ENCODE results near the gene LRRC49.
"Not testable (repeated sequence)": the region's sequence is repeated elsewhere in the genome, so short reads cannot be mapped to it uniquely, and the experiment has no call there.

LRRC49 gene

GRCh38 chr15:70923311-70924080 is 30.9 kb downstream of the LRRC49 start:
- DNase-seq (ENCODE audit: low read depth): no peak

GRCh38 chr15:70926914-70927313 is 34.3 kb downstream of the LRRC49 start:
- not testable (repeated sequence) for DNase-seq (ENCODE audit: low read depth)

- DNase-seq (ENCODE audit: low read depth): no peak
Measured at GRCh38 chr15:70931821-70932220, 39.2 kb downstream of the LRRC49 start.

- no peak for DNase-seq (ENCODE audit: low read depth)
Measured at GRCh38 chr15:70932397-70932796, 39.8 kb downstream of the LRRC49 start.

- DNase-seq (ENCODE audit: low read depth): no peak
Measured at GRCh38 chr15:70933411-70933810, 40.8 kb downstream of the LRRC49 start.

GRCh38 chr15:70935631-70936030 is 43.0 kb downstream of the LRRC49 start:
- no peak for DNase-seq (ENCODE audit: low read depth)

- DNase-seq (ENCODE audit: low read depth): no peak
Measured at GRCh38 chr15:70936326-70936725, 43.7 kb downstream of the LRRC49 start.

- DNase-seq (ENCODE audit: low read depth): not testable (repeated sequence)
Measured at GRCh38 chr15:70943285-70943684, 50.7 kb downstream of the LRRC49 start.

GRCh38 chr15:70947351-70948335 is 55.0 kb downstream of the LRRC49 start:
- no peak for DNase-seq (ENCODE audit: low read depth)

- DNase-seq (ENCODE audit: low read depth): no peak
Measured at GRCh38 chr15:70950953-70951352, 58.3 kb downstream of the LRRC49 start.

- DNase-seq (ENCODE audit: low read depth): no peak
Measured at GRCh38 chr15:70954171-70954570, 61.5 kb downstream of the LRRC49 start.

GRCh38 chr15:70954733-70955132 is 62.1 kb downstream of the LRRC49 start:
- no peak for DNase-seq (ENCODE audit: low read depth)

GRCh38 chr15:70955151-70955550 is 62.5 kb downstream of the LRRC49 start:
- no peak for DNase-seq (ENCODE audit: low read depth)

- no peak for DNase-seq (ENCODE audit: low read depth)
Measured at GRCh38 chr15:70956201-70956995, 63.8 kb downstream of the LRRC49 start.

- no peak for DNase-seq (ENCODE audit: low read depth)
Measured at GRCh38 chr15:70962084-70962483, 69.5 kb downstream of the LRRC49 start.

GRCh38 chr15:70963199-70963598 is 70.6 kb downstream of the LRRC49 start:
- DNase-seq (ENCODE audit: low read depth): no peak

- DNase-seq (ENCODE audit: low read depth): no peak
Measured at GRCh38 chr15:70964058-70964457, 71.4 kb downstream of the LRRC49 start.

- no peak for DNase-seq (ENCODE audit: low read depth)
Measured at GRCh38 chr15:70964686-70965085, 72.1 kb downstream of the LRRC49 start.

GRCh38 chr15:70967646-70968045 is 75.0 kb downstream of the LRRC49 start:
- DNase-seq (ENCODE audit: low read depth): no peak

GRCh38 chr15:70974004-70974832 is 81.6 kb downstream of the LRRC49 start:
- no peak for DNase-seq (ENCODE audit: low read depth)

- DNase-seq (ENCODE audit: low read depth): no peak
Measured at GRCh38 chr15:70976851-70977250, 84.2 kb downstream of the LRRC49 start.
